Panc1 (cell line): Measurements from ENCODE around the gene IPMK. TPM values are rescaled to one million over a fixed set of nuclear protein-coding genes. Genes with fewer than 3 reads are reported as not detected.

ENCODE experiments used
- ATAC-seq: fragments of 200-7000 bp; cut with Tn5 transposase; 2 replicates; pipeline ENCODE4 v1.9.1; 2020; ENCODE audit warnings: mild to moderate bottlenecking, moderate library complexity
- BruUV-seq: library from RNA; stranded (reverse); fragments of 400-500 nt; replicated peaks from 2 replicates; lab custom pipeline; 2021; lab: Mats Ljungman, UMichigan
- CTCF ChIA-PET: fragments of 300-600 bp; sonication (Branson Sonifier 250); formaldehyde crosslinking; loops from one replicate; lab custom pipeline; 2022; ENCODE audit warnings: antibody characterized with exemption; lab: Charles Lee
- POLR2A ChIA-PET: fragments of 300-600 bp; sonication (Branson Sonifier 250); formaldehyde crosslinking; loops from one replicate; lab custom pipeline; 2022; ENCODE audit warnings: antibody characterized with exemption; lab: Charles Lee
- DNase-seq: peaks from one replicate; pipeline ENCODE4 v3.0.0-alpha.2; 2010; ENCODE audit warnings: low read depth, low spot score
- H3K27ac ChIP-seq: 2 replicates; pipeline ENCODE4 v1.5.1; 2011; ENCODE audit warnings: mild to moderate bottlenecking, low read length, inconsistent platforms
- H3K27me3 ChIP-seq: fragments of 200-500 bp; sonication (Bioruptor generic); 2 replicates; pipeline ENCODE4 v1.6.0; 2014; ENCODE audit warnings: low read length, inconsistent platforms; ENCODE audit not compliant: control insufficient read depth, insufficient read depth
- H3K36me3 ChIP-seq: fragments of 200-500 bp; sonication (Bioruptor generic); 2 replicates; pipeline ENCODE4 v1.5.1; 2014; ENCODE audit warnings: inconsistent platforms, mild to moderate bottlenecking, low read length, moderate library complexity; ENCODE audit not compliant: control insufficient read depth, insufficient read depth
- H3K4me1 ChIP-seq: 2 replicates; pipeline ENCODE4 v1.5.1; 2011; ENCODE audit warnings: inconsistent platforms, mild to moderate bottlenecking, low read length, moderate library complexity; ENCODE audit not compliant: control insufficient read depth, insufficient read depth
- H3K4me3 ChIP-seq, 2 experiments: 2 replicates each; pipeline ENCODE4 v1.5.1; 2011 to 2012; ENCODE audit warnings: low read depth in 2 of 2, low read length in 2 of 2, mild to moderate bottlenecking in 2 of 2, inconsistent platforms in 1 of 2, moderate library complexity in 1 of 2
- H3K9me3 ChIP-seq: fragments of 200-500 bp; sonication (Bioruptor generic); 2 replicates; pipeline ENCODE4 v1.5.1; 2014; ENCODE audit warnings: low read depth, mild to moderate bottlenecking, inconsistent platforms, low read length, moderate library complexity; ENCODE audit not compliant: control insufficient read depth, insufficient read depth
- CTCF ChIP-seq: fragments of 450-650 bp; IDR thresholded peaks from 2 replicates; pipeline ENCODE4 v1.5.1; 2017; ENCODE audit warnings: mild to moderate bottlenecking
- POLR2AphosphoS5 ChIP-seq: IDR thresholded peaks from 2 replicates; pipeline ENCODE4 v1.6.1; 2012; ENCODE audit warnings: mild to moderate bottlenecking, low read depth, low read length, moderate library complexity
- REST ChIP-seq, 2 experiments: IDR thresholded peaks; 2 replicates each; pipeline ENCODE4 v1.6.1; 2011 to 2012; ENCODE audit warnings: low read depth in 2 of 2, control low read depth in 1 of 2, low read length in 1 of 2, mild to moderate bottlenecking in 1 of 2, moderate library complexity in 1 of 2; ENCODE audit not compliant: insufficient read depth in 1 of 2
- SIN3A ChIP-seq: IDR thresholded peaks from 2 replicates; pipeline ENCODE4 v1.6.1; 2012; ENCODE audit warnings: low read depth, mild to moderate bottlenecking, low read length, moderate library complexity, borderline replicate concordance; ENCODE audit not compliant: insufficient read depth
- TCF7L2 ChIP-seq: IDR thresholded peaks from 2 replicates; pipeline ENCODE4 v1.6.1; 2011; ENCODE audit warnings: mild to moderate bottlenecking, low read depth, low read length, inconsistent platforms
- in situ Hi-C: cut with HindIII; loops from 2 replicates; pipeline ENCODE4 v1.10.0; 2016; ENCODE audit warnings: low sequenced_read_pairs, low pct_unique_long_range_greater_than_20kb
- intact Hi-C: fragments of 100-400 bp; cut with micrococcal nuclease; formaldehyde crosslinking; loops from one replicate; pipeline ENCODE4 v1.10.0; 2022; ENCODE audit not compliant: unreplicated experiment
- total RNA-seq: library from RNA; stranded (reverse); gene quantifications from one replicate; pipeline ENCODE4 v1.2.1, GENCODE V29; 2021; ENCODE audit not compliant: unreplicated experiment

IPMK gene
- total RNA-seq, 1 experiment from 2014 or later: 9.3 TPM

- ATAC-seq (no peak), DNase-seq (no peak)
- H3K27ac ChIP-seq: no peak overlapping the region
- H3K27me3 ChIP-seq: no peaks in the 10 kb centered on the region
- ChIA-PET POLR2A (interaction anchor here (0.7 kb wide), 1 partner anchor 226 kb away, joined by 3 read pairs; no protein-coding TSS in a partner anchor), CTCF (no interaction called here)
- in situ Hi-C loops (no loop called here), intact Hi-C loops (no loop called here)
- TF ChIP-seq CTCF (no peak), TCF7L2 (no peak)
- no peak overlapping the region for H3K4me3 ChIP-seq
- no peaks in the 10 kb centered on the region for H3K36me3 ChIP-seq
- no peaks in the 10 kb centered on the region for H3K4me1 ChIP-seq
- no peaks in the 10 kb centered on the region for H3K9me3 ChIP-seq
- BruUV-seq: no TSS peak
Measured at GRCh38 chr10:58189269-58189668, 78.4 kb downstream of the IPMK start.

GRCh38 chr10:58184120-58184670 lies 83.5 kb downstream of the IPMK start:
- in situ Hi-C loops (no loop called here), intact Hi-C loops (no loop called here)
- Histone ChIP-seq H3K4me1 (no peaks in the 10 kb centered on the region), H3K36me3 (no peaks in the 10 kb centered on the region), H3K27ac (no peak overlapping the region), H3K9me3 (no peaks in the 10 kb centered on the region), H3K27me3 (no peaks in the 10 kb centered on the region), H3K4me3 (no peak overlapping the region)
- no peak for TF ChIP-seq CTCF
- no peak for TF ChIP-seq TCF7L2
- no peak for TF ChIP-seq POLR2AphosphoS5
- TF ChIP-seq SIN3A: no peak
- TF ChIP-seq REST (IDR thresholded peaks at IDR 0.05; ENCODE audit: insufficient read depth in 1 of 2, low read depth in 2 of 2, low read length in 1 of 2): no peak
- ChIA-PET CTCF (interaction anchor here (0.7 kb wide), 1 partner anchor 112 kb away, joined by 3 read pairs; no protein-coding TSS in a partner anchor), POLR2A (interaction anchor here (0.7 kb wide), 1 partner anchor 1972 kb away, joined by 6 read pairs; no protein-coding TSS in a partner anchor)
- no TSS peak for BruUV-seq
- DNase-seq (no peak), ATAC-seq (no peak)
